Lower leg skin (tissue), 3 donors: ENCODE results near the gene EGLN2.
"Not testable (repeated sequence)": the region's sequence is repeated elsewhere in the genome, so short reads cannot be mapped to it uniquely, and the experiment has no call there.

Experiments
- POLR2A ChIP-seq, 2 donors: fragments of 450-650 bp; IDR thresholded peaks; one replicate each; pipeline ENCODE4 v1.6.1; 2016 to 2017; ENCODE audit warnings: antibody characterized with exemption in 2 of 2, mild to moderate bottlenecking in 1 of 2, moderate library complexity in 1 of 2
- TF ChIP-seq, protein P1 (sequence below), 3 donors: fragments of 450-650 bp; IDR thresholded peaks; one replicate each; pipeline ENCODE4 v1.5.1; 2016; ENCODE audit warnings: antibody characterized with exemption in 3 of 3, mild to moderate bottlenecking in 3 of 3, moderate library complexity in 2 of 3

DNA sequence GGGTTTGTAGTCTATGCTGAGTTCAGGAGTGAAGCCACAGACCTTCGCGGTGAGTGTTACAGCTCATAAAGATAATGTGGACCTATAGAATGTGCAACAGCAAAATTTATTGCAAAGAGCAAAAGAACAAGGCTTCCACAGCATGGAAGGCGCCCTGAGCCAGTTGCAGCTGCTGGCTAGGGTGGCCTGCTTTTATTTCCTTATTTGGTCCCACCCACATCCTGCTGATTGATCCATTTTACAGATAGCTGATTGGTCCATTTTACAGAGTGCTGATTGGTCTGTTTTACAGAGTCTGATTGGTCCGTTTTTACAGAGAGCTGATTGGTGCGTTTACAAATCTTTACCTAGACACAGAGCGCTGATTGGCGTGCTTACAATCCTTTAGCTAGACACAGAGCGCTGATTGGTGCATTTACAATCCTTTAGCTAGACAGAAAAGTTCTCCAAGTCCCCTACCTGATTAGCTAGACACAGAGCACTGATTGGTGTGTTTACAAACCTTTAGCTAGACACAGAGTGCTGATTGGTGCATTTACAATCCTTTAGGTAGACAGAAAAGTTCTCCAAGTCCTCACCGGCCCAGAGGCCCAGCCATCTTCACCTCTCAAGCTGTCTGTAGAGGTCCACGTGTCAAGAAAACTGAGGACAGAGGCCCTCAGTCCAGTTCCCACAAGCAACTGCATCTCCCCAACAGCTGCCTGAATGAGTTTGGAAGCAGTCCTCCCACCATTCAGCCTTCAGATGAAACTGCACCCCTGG is 27.7 kb upstream of the EGLN2 start:
- TF ChIP-seq, protein P1, sequence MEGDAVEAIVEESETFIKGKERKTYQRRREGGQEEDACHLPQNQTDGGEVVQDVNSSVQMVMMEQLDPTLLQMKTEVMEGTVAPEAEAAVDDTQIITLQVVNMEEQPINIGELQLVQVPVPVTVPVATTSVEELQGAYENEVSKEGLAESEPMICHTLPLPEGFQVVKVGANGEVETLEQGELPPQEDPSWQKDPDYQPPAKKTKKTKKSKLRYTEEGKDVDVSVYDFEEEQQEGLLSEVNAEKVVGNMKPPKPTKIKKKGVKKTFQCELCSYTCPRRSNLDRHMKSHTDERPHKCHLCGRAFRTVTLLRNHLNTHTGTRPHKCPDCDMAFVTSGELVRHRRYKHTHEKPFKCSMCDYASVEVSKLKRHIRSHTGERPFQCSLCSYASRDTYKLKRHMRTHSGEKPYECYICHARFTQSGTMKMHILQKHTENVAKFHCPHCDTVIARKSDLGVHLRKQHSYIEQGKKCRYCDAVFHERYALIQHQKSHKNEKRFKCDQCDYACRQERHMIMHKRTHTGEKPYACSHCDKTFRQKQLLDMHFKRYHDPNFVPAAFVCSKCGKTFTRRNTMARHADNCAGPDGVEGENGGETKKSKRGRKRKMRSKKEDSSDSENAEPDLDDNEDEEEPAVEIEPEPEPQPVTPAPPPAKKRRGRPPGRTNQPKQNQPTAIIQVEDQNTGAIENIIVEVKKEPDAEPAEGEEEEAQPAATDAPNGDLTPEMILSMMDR (IDR thresholded peaks at IDR 0.05) = not testable (repeated sequence)
- not testable (repeated sequence) for TF ChIP-seq POLR2A (IDR thresholded peaks at IDR 0.05)
